ENCODE data around the gene TMPRSS11B. TPM values are rescaled to one million over a fixed set of nuclear protein-coding genes. Genes with fewer than 3 reads are reported as not detected.

The TMPRSS11B gene
- total RNA-seq, 2 donors from 2014 or later, result 0.15 to 0.18 TPM

DNA sequence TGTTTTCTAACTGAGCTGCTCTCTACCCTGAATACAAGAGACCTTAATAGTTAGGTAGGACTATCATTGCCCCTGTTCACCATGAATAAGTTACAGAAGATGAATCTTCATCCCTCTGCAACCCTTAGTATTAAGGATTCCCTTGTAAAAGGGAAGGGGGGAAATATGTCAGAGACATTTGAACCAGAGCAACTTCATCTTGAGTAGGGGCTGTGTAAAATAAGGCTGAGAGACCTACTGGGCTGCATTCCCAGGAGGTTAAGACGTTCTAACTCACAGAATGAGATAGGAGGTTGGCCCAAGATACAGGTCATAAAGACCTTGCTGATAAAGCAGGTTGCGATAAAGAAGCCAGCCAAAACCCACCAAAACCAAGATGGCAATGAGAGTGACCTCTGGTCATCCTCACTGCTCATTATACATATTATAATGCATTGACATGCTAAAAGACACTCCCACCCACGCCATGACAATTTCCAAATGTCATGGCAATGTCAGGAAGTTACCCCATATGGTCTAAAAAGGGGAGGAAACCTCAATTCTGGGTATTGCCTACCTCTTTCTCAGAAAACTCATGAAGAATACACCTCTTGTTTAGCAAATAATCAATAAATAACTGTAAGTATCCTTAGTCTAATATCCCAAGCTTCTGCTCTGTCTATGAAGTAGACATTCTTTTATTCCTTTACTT is 19.5 kb upstream of the TMPRSS11B start:
- Mint-ChIP-seq H3K36me3 (ENCODE audit: low read depth) (peaks cover 10% of the 10 kb centered on the region), H3K4me1 (no peaks in the 10 kb centered on the region), H3K27me3 (ENCODE audit: insufficient read depth) (no peaks in the 10 kb centered on the region), H3K4me3 (no peak overlapping the region), H3K9me3 (peaks cover 35% of the 10 kb centered on the region), H3K27ac (no peak overlapping the region)
- DNase-seq, result no peak
- Histone ChIP-seq H3K9me3 (ENCODE audit: control insufficient read depth, low read length) (peaks cover 48% of the 10 kb centered on the region), H3K27me3 (ENCODE audit: control insufficient read depth, insufficient read depth, low read length, poor library complexity, severe bottlenecking) (no peaks in the 10 kb centered on the region), H3K4me1 (ENCODE audit: control insufficient read depth, insufficient read depth, low read length) (no peaks in the 10 kb centered on the region), H3K36me3 (ENCODE audit: control insufficient read depth, insufficient read depth, low read length) (no peaks in the 10 kb centered on the region), H3K27ac (ENCODE audit: low read depth, low read length) (no peak overlapping the region), H3K9ac (ENCODE audit: extremely low read depth, low read length, poor library complexity, severe bottlenecking) (no peak overlapping the region), H3K4me3 (ENCODE audit: low read length) (no peak overlapping the region)
- WGBS, 2 experiments (ENCODE audit: insufficient coverage in 1 of 2, insufficient read length in 1 of 2), result 96 to 100% methylated on average over 2 to 3 of the region's 3 CpGs
- TF ChIP-seq, protein P1, sequence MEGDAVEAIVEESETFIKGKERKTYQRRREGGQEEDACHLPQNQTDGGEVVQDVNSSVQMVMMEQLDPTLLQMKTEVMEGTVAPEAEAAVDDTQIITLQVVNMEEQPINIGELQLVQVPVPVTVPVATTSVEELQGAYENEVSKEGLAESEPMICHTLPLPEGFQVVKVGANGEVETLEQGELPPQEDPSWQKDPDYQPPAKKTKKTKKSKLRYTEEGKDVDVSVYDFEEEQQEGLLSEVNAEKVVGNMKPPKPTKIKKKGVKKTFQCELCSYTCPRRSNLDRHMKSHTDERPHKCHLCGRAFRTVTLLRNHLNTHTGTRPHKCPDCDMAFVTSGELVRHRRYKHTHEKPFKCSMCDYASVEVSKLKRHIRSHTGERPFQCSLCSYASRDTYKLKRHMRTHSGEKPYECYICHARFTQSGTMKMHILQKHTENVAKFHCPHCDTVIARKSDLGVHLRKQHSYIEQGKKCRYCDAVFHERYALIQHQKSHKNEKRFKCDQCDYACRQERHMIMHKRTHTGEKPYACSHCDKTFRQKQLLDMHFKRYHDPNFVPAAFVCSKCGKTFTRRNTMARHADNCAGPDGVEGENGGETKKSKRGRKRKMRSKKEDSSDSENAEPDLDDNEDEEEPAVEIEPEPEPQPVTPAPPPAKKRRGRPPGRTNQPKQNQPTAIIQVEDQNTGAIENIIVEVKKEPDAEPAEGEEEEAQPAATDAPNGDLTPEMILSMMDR (conservative IDR thresholded peaks at IDR 0.05), result no peak

DNA sequence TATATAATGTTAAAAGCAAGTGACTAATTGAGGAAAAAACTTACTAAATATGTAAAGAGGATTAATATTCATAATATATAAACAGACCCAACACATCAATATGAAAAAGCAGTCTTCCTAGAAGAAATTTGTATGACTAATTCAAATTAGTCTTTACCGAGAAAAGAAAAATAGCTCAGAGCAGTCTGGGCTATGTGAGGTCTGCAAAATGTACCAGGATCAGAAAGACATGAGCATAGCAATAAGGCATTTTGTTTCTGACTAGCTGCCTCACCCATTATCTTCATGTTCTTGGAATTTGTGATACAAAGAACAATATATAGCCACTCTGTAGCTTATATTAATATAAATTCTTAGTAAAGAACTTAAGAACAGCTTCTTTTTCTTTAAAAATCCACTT is 13.7 kb upstream of the TMPRSS11B start:
- Mint-ChIP-seq H3K4me3 (no peak overlapping the region), H3K36me3 (ENCODE audit: low read depth) (no peaks in the 10 kb centered on the region), H3K27ac (no peak overlapping the region), H3K4me1 (peaks cover 15% of the 10 kb centered on the region), H3K27me3 (ENCODE audit: insufficient read depth) (no peaks in the 10 kb centered on the region), H3K9me3 (peaks cover 17% of the 10 kb centered on the region)
- DNase-seq, result no peak
- H3K9me3 ChIP-seq (ENCODE audit: control insufficient read depth, low read length), result peaks cover 26% of the 10 kb centered on the region
- H3K4me1 ChIP-seq (ENCODE audit: control insufficient read depth, insufficient read depth, low read length), result no peaks in the 10 kb centered on the region
- H3K27me3 ChIP-seq (ENCODE audit: control insufficient read depth, insufficient read depth, low read length, poor library complexity, severe bottlenecking), result no peaks in the 10 kb centered on the region
- TF ChIP-seq, protein P1 (conservative IDR thresholded peaks at IDR 0.05), result no peak
- H3K4me3 ChIP-seq (ENCODE audit: low read length), result no peak overlapping the region
- H3K27ac ChIP-seq (ENCODE audit: low read depth, low read length), result no peak overlapping the region
- H3K9ac ChIP-seq (ENCODE audit: extremely low read depth, low read length, poor library complexity, severe bottlenecking), result no peak overlapping the region
- no peaks in the 10 kb centered on the region for H3K36me3 ChIP-seq (ENCODE audit: control insufficient read depth, insufficient read depth, low read length)
- WGBS, 2 experiments (ENCODE audit: insufficient coverage in 1 of 2, insufficient read length in 1 of 2), result 92 to 100% methylated on average over 1 of the region's 1 CpG

DNA sequence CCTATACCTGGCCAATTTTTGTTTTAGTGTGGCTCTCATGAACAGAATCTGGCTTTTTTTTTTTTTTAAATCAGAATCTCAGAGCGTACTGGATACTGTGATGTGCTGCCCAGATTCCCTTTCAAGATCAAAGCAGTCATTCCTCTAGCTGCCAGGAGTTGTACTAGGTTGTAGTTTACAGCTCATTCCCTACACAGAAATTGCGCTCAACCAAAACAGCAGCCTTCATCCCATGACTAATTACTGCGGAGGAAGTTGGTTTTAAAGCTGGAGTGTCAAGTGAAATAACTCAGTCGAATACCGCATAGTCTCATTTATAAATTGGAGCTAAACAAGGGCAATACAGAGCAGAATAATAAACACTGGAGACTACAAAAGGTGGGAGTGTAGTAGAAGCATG is 12.2 kb upstream of the TMPRSS11B start:
- DNase-seq, result no peak
- Mint-ChIP-seq H3K4me3 (no peak overlapping the region), H3K4me1 (peaks cover 15% of the 10 kb centered on the region), H3K9me3 (peaks cover 8% of the 10 kb centered on the region), H3K27me3 (ENCODE audit: insufficient read depth) (no peaks in the 10 kb centered on the region), H3K36me3 (ENCODE audit: low read depth) (no peaks in the 10 kb centered on the region), H3K27ac (no peak overlapping the region)
- H3K27ac ChIP-seq (ENCODE audit: low read depth, low read length), result no peak overlapping the region
- no peak overlapping the region for H3K9ac ChIP-seq (ENCODE audit: extremely low read depth, low read length, poor library complexity, severe bottlenecking)
- 92 to 100% methylated on average over 4 to 5 of the region's 5 CpGs for WGBS, 2 experiments (ENCODE audit: insufficient coverage in 1 of 2, insufficient read length in 1 of 2)
- H3K9me3 ChIP-seq (ENCODE audit: control insufficient read depth, low read length), result peaks cover 14% of the 10 kb centered on the region
- no peak overlapping the region for H3K4me3 ChIP-seq (ENCODE audit: low read length)
- H3K27me3 ChIP-seq (ENCODE audit: control insufficient read depth, insufficient read depth, low read length, poor library complexity, severe bottlenecking), result no peaks in the 10 kb centered on the region
- TF ChIP-seq, protein P1 (conservative IDR thresholded peaks at IDR 0.05), result no peak
- H3K36me3 ChIP-seq (ENCODE audit: control insufficient read depth, insufficient read depth, low read length), result no peaks in the 10 kb centered on the region
- no peaks in the 10 kb centered on the region for H3K4me1 ChIP-seq (ENCODE audit: control insufficient read depth, insufficient read depth, low read length)
